ENCODE data around the gene SEC14L2.

SEC14L2 gene

DNA sequence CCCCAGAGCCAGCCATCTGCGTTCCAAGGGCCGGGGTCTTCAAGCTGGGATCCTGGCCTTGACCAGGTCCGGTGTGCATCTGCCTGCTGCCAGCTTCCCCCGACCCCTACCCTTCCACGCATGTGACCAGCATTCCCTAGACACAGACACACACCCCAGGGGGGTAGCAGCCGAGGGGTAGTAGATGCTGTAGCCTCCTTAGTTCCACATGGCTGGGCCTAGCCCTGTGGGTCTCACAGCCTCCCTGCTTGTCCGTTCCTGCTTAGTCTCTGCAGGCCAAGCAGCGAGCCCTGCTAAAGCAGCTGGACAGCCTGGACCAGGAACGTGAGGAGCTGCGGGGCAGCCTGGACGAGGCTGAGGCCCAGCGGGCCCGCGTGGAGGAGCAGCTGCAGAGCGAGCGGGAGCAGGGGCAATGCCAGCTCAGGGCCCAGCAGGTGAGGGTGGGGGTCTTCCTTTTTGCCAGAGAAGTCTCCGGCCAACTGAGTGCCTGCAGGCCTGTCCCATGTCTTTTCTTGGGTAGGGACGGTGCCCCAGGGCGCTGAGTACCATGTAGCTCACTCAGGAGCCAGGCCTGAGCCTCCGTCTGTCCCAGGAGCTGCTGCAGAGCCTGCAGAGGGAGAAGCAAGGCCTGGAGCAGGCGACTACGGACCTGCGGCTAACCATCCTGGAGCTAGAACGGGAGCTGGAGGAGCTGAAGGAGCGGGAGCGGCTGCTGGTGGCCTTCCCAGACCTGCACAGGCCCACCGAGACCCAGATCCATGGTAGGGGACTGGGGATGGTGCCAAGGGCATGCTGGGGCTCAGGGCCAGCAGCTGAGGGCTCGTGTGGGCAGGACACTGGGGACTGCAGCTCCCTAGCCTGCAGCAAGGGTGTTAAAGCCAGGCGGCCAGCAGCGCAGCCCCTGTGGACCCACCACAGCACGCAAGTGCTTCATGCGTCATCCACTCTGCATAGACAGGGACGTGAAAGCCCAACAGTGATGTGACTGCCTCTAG is 23.2 kb upstream of the SEC14L2 start:
- POLR2A ChIA-PET (ENCODE audit: low non-redundant PET) = no interaction called here
- CTCF ChIA-PET = interaction anchor here (0.5 to 1.1 kb wide), 4 partner anchors 16 to 877 kb away, joined by 3 read pairs; no protein-coding TSS in a partner anchor
- DNase-seq (ENCODE audit: low spot score) = no peak
- TF ChIP-seq, protein P1, sequence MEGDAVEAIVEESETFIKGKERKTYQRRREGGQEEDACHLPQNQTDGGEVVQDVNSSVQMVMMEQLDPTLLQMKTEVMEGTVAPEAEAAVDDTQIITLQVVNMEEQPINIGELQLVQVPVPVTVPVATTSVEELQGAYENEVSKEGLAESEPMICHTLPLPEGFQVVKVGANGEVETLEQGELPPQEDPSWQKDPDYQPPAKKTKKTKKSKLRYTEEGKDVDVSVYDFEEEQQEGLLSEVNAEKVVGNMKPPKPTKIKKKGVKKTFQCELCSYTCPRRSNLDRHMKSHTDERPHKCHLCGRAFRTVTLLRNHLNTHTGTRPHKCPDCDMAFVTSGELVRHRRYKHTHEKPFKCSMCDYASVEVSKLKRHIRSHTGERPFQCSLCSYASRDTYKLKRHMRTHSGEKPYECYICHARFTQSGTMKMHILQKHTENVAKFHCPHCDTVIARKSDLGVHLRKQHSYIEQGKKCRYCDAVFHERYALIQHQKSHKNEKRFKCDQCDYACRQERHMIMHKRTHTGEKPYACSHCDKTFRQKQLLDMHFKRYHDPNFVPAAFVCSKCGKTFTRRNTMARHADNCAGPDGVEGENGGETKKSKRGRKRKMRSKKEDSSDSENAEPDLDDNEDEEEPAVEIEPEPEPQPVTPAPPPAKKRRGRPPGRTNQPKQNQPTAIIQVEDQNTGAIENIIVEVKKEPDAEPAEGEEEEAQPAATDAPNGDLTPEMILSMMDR (conservative IDR thresholded peaks at IDR 0.05; ENCODE audit: low read depth) = no peak
- no peak overlapping the region for H3K27ac ChIP-seq

DNA sequence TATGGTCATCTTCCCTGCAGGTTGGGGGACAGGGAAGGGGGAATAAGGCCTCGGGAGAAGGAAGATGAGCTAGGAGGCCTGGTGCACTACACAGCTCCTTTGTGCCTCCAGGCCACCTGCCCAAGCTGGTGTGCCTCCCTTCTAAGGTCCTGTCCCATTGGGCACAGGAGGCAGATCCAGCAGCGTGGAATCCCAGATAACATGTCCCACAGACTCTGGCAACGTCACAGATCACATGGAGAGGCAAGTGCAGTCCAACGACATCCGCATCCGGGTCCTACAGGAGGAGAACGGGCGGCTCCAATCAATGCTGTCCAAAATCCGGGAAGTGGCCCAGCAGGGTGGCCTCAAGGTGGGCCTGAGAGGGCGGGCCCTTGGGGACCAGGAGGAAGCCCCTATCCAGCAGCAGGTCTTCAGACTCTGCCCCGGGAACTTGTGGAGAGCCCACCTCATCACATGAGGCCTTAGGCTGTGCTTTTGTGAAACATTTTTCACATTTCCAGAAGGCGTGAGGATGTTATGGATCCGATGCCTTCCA is 21.4 kb upstream of the SEC14L2 start:
- ChIA-PET POLR2A (ENCODE audit: low non-redundant PET) (no interaction called here), CTCF (interaction anchor here (1.1 kb wide), 1 partner anchor 17 kb away, joined by 3 read pairs; no protein-coding TSS in a partner anchor)
- TF ChIP-seq, protein P1 (conservative IDR thresholded peaks at IDR 0.05; ENCODE audit: low read depth) = no peak

DNA sequence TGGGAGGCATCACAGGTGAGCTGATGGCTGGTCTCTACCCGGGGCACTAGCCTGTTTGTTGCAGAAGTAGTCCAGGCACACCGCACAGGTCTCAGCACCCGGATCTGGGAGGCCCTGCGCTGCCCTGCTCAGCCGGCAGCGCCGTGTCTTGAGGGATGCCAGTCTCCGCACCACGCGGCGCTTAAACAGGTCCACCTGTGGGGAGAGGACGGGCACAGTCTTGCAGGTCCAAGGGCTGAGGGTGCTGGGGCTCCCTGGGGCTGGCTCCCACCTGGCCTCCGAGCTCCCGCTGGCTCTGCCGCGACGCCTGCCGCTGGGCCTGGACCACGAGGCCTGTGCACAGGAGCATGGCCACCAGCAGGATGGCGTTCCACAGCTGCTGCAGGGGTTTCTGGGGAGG is 16.8 kb upstream of the SEC14L2 start:
- CTCF ChIA-PET = no interaction called here
- TF ChIP-seq, protein P1 (conservative IDR thresholded peaks at IDR 0.05; ENCODE audit: low read depth) = no peak
- POLR2A ChIA-PET (ENCODE audit: low non-redundant PET) = no interaction called here
- no peak overlapping the region for H3K27ac ChIP-seq
- no peak for DNase-seq (ENCODE audit: low spot score)

More for the DNA sequence above, 21.4 kb upstream of the SEC14L2 start:
- no peak for DNase-seq (ENCODE audit: low spot score)
- H3K27ac ChIP-seq = peak overlapping the region; percentile 12; the same call in 1 of the 2 replicates

DNA sequence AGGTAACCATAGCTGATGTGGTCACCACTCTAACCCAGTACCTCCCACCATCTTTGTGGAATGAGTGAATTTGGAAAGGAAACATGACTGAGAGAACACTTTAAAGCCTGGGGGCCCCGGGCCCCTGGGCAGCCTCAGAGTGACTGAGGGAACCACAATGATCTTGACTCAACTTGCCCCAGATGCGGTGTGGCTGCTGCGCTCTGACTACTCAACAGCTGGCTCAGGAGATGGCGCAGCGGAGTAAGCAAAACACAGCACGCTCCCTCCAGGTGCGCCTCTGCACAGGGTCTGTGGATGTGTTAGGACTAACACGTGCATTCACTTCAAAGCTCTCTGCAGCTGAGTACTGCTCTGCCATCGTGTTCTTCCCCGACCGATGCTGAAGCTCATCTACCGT is 15.6 kb upstream of the SEC14L2 start:
- CTCF ChIA-PET = no interaction called here

DNA sequence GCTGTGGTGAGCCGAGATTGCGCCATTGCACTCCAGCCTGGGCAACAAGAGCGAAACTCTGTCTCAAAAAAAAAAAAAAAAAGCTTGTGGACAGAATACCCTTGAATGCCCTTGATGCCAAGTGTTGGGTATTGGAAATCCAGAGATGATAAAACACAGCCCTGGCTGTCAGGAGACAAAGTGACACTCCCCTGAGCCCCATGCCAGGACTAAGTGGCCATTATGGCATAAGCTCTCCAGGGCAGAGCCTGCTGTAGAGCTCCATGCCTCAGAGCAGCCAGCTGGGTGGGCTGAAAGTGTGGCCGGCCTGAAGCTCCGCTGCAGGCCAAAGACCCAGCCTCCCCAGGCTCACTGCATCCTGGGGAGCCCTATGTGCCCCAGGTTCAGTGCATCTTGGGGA is 14.5 kb upstream of the SEC14L2 start:
- DNase-seq (ENCODE audit: low spot score) = no peak
- ChIA-PET POLR2A (ENCODE audit: low non-redundant PET) (no interaction called here), CTCF (interaction anchor here (0.6 to 0.9 kb wide), 3 partner anchors 44 to 95 kb away, joined by 3 read pairs; no protein-coding TSS in a partner anchor)
- no peak overlapping the region for H3K27ac ChIP-seq
- TF ChIP-seq, protein P1 (conservative IDR thresholded peaks at IDR 0.05; ENCODE audit: low read depth) = no peak

More for the DNA sequence above, 15.6 kb upstream of the SEC14L2 start:
- TF ChIP-seq, protein P1 (conservative IDR thresholded peaks at IDR 0.05; ENCODE audit: low read depth) = no peak
- DNase-seq (ENCODE audit: low spot score) = no peak
- no peak overlapping the region for H3K27ac ChIP-seq
- POLR2A ChIA-PET (ENCODE audit: low non-redundant PET) = no interaction called here

DNA sequence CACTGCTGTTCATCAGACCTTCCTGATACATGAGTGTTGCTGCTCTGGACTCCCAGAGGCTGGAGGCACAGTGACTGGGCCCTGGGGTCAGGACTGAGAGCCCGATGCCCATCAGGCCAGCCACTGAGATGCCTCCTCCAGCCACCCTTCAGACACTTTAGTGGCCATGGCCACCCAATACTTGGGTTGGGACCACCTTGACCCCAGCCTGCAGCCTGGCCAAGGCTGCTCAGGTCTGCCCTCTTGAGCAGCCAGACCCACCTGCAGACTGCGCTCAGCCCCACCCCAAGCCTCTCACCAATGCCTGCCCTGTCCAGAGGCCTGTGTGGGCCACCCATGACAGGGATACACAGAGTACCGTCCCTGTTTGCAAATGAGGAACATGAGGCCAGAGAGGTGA is 13.8 kb upstream of the SEC14L2 start:
- ChIA-PET POLR2A (ENCODE audit: low non-redundant PET) (no interaction called here), CTCF (interaction anchor here (0.6 to 0.9 kb wide), 3 partner anchors 44 to 95 kb away, joined by 3 read pairs; no protein-coding TSS in a partner anchor)
- TF ChIP-seq, protein P1 (conservative IDR thresholded peaks at IDR 0.05; ENCODE audit: low read depth) = no peak
- no peak for DNase-seq (ENCODE audit: low spot score)
- H3K27ac ChIP-seq = no peak overlapping the region
